NCI-H2196 (cell line): ENCODE measurements around the gene LTBP1.
"Not testable (repeated sequence)": the region's sequence is repeated elsewhere in the genome, so short reads cannot be mapped to it uniquely, and the experiment has no call there.

ENCODE experiments used
- DNase-seq: peaks from one replicate; lab custom pipeline; 2025; ENCODE audit not compliant: unreplicated experiment; lab: John Stamatoyannopoulos, UW

The LTBP1 gene

GRCh38 chr2:33135645-33136044, 188.9 kb downstream of the LTBP1 start:
- DNase-seq = no peak

GRCh38 chr2:33136056-33136455, 189.3 kb downstream of the LTBP1 start:
- DNase-seq = no peak

- DNase-seq = no peak
These were observed 189.8 kb downstream of the LTBP1 start for GRCh38 chr2:33136566-33136965.

- DNase-seq = no peak
These were observed 190.6 kb downstream of the LTBP1 start for GRCh38 chr2:33137331-33137730.

- no peak for DNase-seq
These were observed 193.2 kb downstream of the LTBP1 start for GRCh38 chr2:33139949-33140348.

GRCh38 chr2:33141476-33141875, 194.7 kb downstream of the LTBP1 start:
- no peak for DNase-seq

- no peak for DNase-seq
These were observed 196.1 kb downstream of the LTBP1 start for GRCh38 chr2:33142810-33143209.

GRCh38 chr2:33144243-33144642, 197.5 kb downstream of the LTBP1 start:
- DNase-seq = no peak

- DNase-seq = no peak
These were observed 198.7 kb downstream of the LTBP1 start for GRCh38 chr2:33145459-33145858.

- DNase-seq = no peak
These were observed 199.3 kb downstream of the LTBP1 start for GRCh38 chr2:33146102-33146501.

GRCh38 chr2:33153008-33153407, 206.3 kb downstream of the LTBP1 start:
- no peak for DNase-seq

- no peak for DNase-seq
These were observed 211.8 kb downstream of the LTBP1 start for GRCh38 chr2:33158482-33159003.

GRCh38 chr2:33160191-33160590, 213.4 kb downstream of the LTBP1 start:
- DNase-seq = no peak

GRCh38 chr2:33166287-33166881, 219.6 kb downstream of the LTBP1 start:
- no peak for DNase-seq

GRCh38 chr2:33167622-33168245, 221.0 kb downstream of the LTBP1 start:
- no peak for DNase-seq

- DNase-seq = no peak
These were observed 221.7 kb downstream of the LTBP1 start for GRCh38 chr2:33168425-33168824.

GRCh38 chr2:33168922-33169321, 222.2 kb downstream of the LTBP1 start:
- no peak for DNase-seq

GRCh38 chr2:33170251-33170650, 223.5 kb downstream of the LTBP1 start:
- DNase-seq = not testable (repeated sequence)

- DNase-seq = no peak
These were observed 230.9 kb downstream of the LTBP1 start for GRCh38 chr2:33177627-33178026.

GRCh38 chr2:33178209-33178608, 231.5 kb downstream of the LTBP1 start:
- no peak for DNase-seq

GRCh38 chr2:33180915-33181314, 234.2 kb downstream of the LTBP1 start:
- no peak for DNase-seq

GRCh38 chr2:33181466-33181865, 234.7 kb downstream of the LTBP1 start:
- DNase-seq = no peak

- DNase-seq = no peak
These were observed 237.3 kb downstream of the LTBP1 start for GRCh38 chr2:33184041-33184440.
